ENCODE data around the gene SHB.
A peak's percentile ranks its signal among the peaks of the same experiment; 100 is the strongest.

SHB gene

DNA sequence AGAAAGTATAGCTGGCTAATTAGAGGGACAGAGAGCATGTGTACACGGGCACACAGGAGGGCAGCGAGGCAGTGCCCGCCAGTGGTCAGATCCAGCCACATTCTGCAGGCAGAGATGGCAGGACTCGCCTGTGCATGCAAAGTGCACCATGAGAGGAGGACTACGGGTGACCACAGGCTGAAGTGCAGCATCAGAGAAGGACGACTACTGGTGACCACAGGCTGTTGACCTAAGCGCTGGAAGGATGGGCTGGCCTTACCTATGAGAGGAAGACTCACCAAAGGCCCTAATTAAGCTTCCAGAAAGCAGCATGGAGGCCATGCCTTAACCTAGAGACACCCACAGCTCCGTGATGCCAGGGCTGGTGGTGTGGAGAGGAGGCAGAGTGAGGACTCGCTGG lies 110.9 kb downstream of the SHB start:
- H3K4me3 Mint-ChIP-seq = no peak overlapping the region
- H3K27ac Mint-ChIP-seq = no peak overlapping the region
- peaks cover 5% of the 10 kb centered on the region for H3K4me1 Mint-ChIP-seq
- no peaks in the 10 kb centered on the region for H3K9me3 Mint-ChIP-seq
- no peaks in the 10 kb centered on the region for H3K36me3 Mint-ChIP-seq
- no peaks in the 10 kb centered on the region for H3K27me3 Mint-ChIP-seq

GRCh38 chr9:37957664-37957953 lies 111.4 kb downstream of the SHB start:
- Mint-ChIP-seq H3K9me3 (no peaks in the 10 kb centered on the region), H3K27me3 (no peaks in the 10 kb centered on the region), H3K4me3 (no peak overlapping the region), H3K27ac (no peak overlapping the region), H3K36me3 (no peaks in the 10 kb centered on the region), H3K4me1 (peaks cover 9% of the 10 kb centered on the region)

GRCh38 chr9:37956904-37957663 lies 111.9 kb downstream of the SHB start:
- Mint-ChIP-seq H3K4me1 (peaks cover 10% of the 10 kb centered on the region), H3K4me3 (no peak overlapping the region), H3K9me3 (no peaks in the 10 kb centered on the region), H3K36me3 (no peaks in the 10 kb centered on the region), H3K27me3 (no peaks in the 10 kb centered on the region), H3K27ac (no peak overlapping the region)

- Mint-ChIP-seq H3K4me3 (no peak overlapping the region), H3K36me3 (no peaks in the 10 kb centered on the region), H3K27ac (no peak overlapping the region), H3K27me3 (no peaks in the 10 kb centered on the region), H3K9me3 (no peaks in the 10 kb centered on the region), H3K4me1 (peaks cover 10% of the 10 kb centered on the region)
Measured at GRCh38 chr9:37956423-37956820, 112.6 kb downstream of the SHB start.

- no peak overlapping the region for H3K4me3 Mint-ChIP-seq
- H3K4me1 Mint-ChIP-seq = peaks cover 10% of the 10 kb centered on the region
- H3K27ac Mint-ChIP-seq = no peak overlapping the region
- no peaks in the 10 kb centered on the region for H3K27me3 Mint-ChIP-seq
- no peaks in the 10 kb centered on the region for H3K36me3 Mint-ChIP-seq
- no peaks in the 10 kb centered on the region for H3K9me3 Mint-ChIP-seq
Measured at GRCh38 chr9:37955781-37956422, 113.1 kb downstream of the SHB start.

DNA sequence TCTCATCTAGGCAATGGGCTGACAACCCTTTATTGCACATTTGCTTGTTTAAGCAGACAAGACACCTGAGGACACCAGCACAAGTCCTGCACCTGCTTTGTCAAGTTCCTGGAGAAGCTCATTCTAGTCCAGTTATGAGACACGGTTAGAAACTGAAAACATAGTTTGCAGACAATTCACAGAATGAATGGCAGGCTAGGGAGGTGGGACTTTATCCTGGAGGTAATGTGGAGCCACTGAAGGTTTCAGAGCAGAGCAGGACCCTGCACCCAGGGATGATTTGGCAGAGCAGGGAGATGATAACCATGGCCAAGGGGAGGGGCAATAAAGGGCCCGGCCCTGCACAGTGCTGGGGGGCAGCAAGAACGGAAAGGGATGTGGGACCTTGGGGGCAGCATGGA lies 114.4 kb downstream of the SHB start:
- no peaks in the 10 kb centered on the region for H3K36me3 Mint-ChIP-seq
- no peaks in the 10 kb centered on the region for H3K9me3 Mint-ChIP-seq
- no peak overlapping the region for H3K27ac Mint-ChIP-seq
- H3K4me3 Mint-ChIP-seq = no peak overlapping the region
- peaks cover 10% of the 10 kb centered on the region for H3K4me1 Mint-ChIP-seq
- H3K27me3 Mint-ChIP-seq = no peaks in the 10 kb centered on the region

GRCh38 chr9:37953775-37954437 lies 115.1 kb downstream of the SHB start:
- Mint-ChIP-seq H3K9me3 (no peaks in the 10 kb centered on the region), H3K27ac (no peak overlapping the region), H3K4me1 (peaks cover 10% of the 10 kb centered on the region), H3K27me3 (no peaks in the 10 kb centered on the region), H3K36me3 (no peaks in the 10 kb centered on the region), H3K4me3 (no peak overlapping the region)

- H3K4me1 Mint-ChIP-seq = peaks cover 10% of the 10 kb centered on the region
- no peaks in the 10 kb centered on the region for H3K36me3 Mint-ChIP-seq
- H3K9me3 Mint-ChIP-seq = no peaks in the 10 kb centered on the region
- no peak overlapping the region for H3K4me3 Mint-ChIP-seq
- peak overlapping the region; percentile 53 for H3K27ac Mint-ChIP-seq
- H3K27me3 Mint-ChIP-seq = no peaks in the 10 kb centered on the region
Measured at GRCh38 chr9:37953206-37953774, 115.7 kb downstream of the SHB start.

- Mint-ChIP-seq H3K9me3 (no peaks in the 10 kb centered on the region), H3K27ac (peak overlapping the region; percentile 53), H3K4me1 (peaks cover 10% of the 10 kb centered on the region), H3K4me3 (no peak overlapping the region), H3K27me3 (no peaks in the 10 kb centered on the region), H3K36me3 (no peaks in the 10 kb centered on the region)
Measured at GRCh38 chr9:37952731-37953130, 116.3 kb downstream of the SHB start.

GRCh38 chr9:37951671-37952449 lies 117.2 kb downstream of the SHB start:
- Mint-ChIP-seq H3K4me3 (no peak overlapping the region), H3K27me3 (no peaks in the 10 kb centered on the region), H3K4me1 (peaks cover 10% of the 10 kb centered on the region), H3K9me3 (no peaks in the 10 kb centered on the region), H3K27ac (no peak overlapping the region), H3K36me3 (no peaks in the 10 kb centered on the region)

DNA sequence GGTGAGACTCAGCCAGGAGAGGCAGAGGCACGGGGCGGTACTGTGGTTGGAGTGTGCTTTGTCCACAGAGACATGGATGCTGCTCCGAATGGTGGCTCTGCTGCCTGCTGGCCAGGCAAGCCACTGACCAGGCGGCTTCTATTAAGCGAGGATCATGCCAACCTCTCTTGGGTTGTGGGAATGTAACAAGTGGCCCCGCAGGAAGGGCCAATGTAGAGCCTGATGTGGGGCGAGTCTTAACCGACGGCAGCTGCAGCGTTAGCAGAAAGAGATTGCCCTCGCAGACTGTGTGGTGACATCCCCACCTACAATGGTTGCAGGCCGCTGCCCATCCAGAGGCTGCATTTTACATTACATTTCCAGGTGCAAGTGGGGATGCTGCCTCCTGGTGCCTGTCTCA lies 118.5 kb downstream of the SHB start:
- Mint-ChIP-seq H3K9me3 (no peaks in the 10 kb centered on the region), H3K36me3 (no peaks in the 10 kb centered on the region), H3K27me3 (no peaks in the 10 kb centered on the region), H3K27ac (no peak overlapping the region), H3K4me1 (peaks cover 10% of the 10 kb centered on the region), H3K4me3 (no peak overlapping the region)

GRCh38 chr9:37949576-37949975 lies 119.5 kb downstream of the SHB start:
- Mint-ChIP-seq H3K9me3 (no peaks in the 10 kb centered on the region), H3K4me3 (no peak overlapping the region), H3K27me3 (no peaks in the 10 kb centered on the region), H3K36me3 (no peaks in the 10 kb centered on the region), H3K4me1 (peaks cover 10% of the 10 kb centered on the region), H3K27ac (no peak overlapping the region)

DNA sequence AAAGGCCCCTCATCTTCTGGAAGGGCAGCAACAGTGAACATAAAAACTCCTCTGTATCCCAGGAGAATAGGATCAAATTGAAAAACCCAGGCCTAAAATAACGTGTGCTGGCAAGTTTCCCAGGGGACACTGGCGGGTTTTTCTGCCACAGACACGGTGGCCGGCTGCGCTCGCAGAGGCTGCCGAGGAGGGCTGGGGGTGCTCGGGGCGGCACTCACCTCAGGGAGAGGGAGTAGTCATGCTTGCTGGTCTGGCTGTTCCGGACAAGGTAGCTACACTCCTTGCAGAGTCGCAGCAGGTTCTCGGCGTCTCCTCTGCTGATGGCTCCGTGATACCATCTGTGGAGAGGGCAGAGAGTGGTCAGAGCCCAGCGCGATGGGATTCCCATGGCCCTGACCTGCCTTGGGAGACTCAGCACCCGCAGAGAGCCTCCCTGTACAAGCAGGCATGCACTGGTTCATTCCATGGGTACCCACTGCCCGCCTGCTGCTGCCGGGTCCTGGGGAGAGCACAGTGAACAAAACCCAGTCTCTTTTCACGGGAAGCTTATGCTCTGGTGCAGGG lies 120.5 kb downstream of the SHB start:
- Mint-ChIP-seq H3K27me3 (no peaks in the 10 kb centered on the region), H3K4me1 (peaks cover 8% of the 10 kb centered on the region), H3K9me3 (no peaks in the 10 kb centered on the region), H3K4me3 (no peak overlapping the region), H3K27ac (no peak overlapping the region), H3K36me3 (no peaks in the 10 kb centered on the region)

DNA sequence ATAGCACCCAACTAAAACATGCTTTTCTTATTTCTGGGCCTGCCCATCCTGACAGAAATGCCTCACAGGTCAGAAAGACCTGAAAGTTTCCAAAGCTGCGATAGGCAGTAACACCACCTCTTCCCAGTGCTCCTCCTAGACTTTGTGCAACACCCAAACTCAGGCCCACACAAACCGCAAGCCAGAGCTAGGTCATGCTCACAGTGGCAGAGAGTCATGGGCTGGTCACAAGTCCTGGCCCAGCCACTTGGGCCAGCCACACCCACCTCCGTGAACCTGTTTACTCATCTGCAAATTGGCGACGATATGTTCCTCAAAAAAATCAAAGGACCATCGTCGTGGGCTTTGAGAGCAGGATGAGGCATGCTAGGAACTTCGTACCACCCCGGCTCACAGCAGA lies 121.0 kb downstream of the SHB start:
- Mint-ChIP-seq H3K36me3 (no peaks in the 10 kb centered on the region), H3K4me1 (peaks cover 5% of the 10 kb centered on the region), H3K9me3 (no peaks in the 10 kb centered on the region), H3K27ac (no peak overlapping the region), H3K4me3 (no peak overlapping the region), H3K27me3 (no peaks in the 10 kb centered on the region)

DNA sequence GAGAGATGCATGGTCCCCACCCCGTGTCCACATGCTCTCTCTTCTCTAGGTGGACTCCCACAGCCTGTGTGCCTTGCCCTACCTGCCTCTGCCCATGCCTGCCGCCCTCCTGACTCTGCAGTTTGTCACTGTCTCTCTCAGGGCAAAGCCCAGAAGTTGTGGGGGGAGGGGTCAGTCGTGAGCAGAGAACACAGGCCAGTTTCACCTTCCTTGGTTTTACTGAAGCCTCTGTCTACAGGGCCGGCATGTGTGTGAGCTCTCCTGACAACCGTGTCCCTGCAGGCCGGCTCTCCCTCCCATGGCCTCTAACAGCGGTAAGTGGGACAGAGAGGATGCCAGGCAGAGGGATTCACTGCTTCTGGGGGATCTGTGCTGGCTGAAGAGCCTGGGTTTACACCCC lies 121.6 kb downstream of the SHB start:
- H3K36me3 Mint-ChIP-seq = no peaks in the 10 kb centered on the region
- no peaks in the 10 kb centered on the region for H3K9me3 Mint-ChIP-seq
- no peaks in the 10 kb centered on the region for H3K4me1 Mint-ChIP-seq
- no peak overlapping the region for H3K27ac Mint-ChIP-seq
- H3K27me3 Mint-ChIP-seq = no peaks in the 10 kb centered on the region
- H3K4me3 Mint-ChIP-seq = no peak overlapping the region
